Keratinocyte (primary cell): ENCODE measurements around the gene STK32C. TPM values are rescaled to one million over a fixed set of nuclear protein-coding genes. Genes with fewer than 3 reads are reported as not detected.

ENCODE experiments used
- DNase-seq: peaks from one replicate; pipeline ENCODE4 v3.0.0-alpha.2; 2011; ENCODE audit warnings: low read depth, missing footprints, low spot score
- FAIRE-seq: peaks from 2 replicates; lab custom pipeline; 2011; peaks lifted over from hg19 to GRCh38; lab: Jason Lieb, UNC
- H2AFZ ChIP-seq: 2 replicates; pipeline ENCODE4 v1.6.0; 2012; ENCODE audit warnings: low read length, control low read depth, inconsistent platforms; ENCODE audit not compliant: control insufficient read depth
- H3K27ac ChIP-seq: 2 replicates; pipeline ENCODE4 v1.5.1; 2011; ENCODE audit warnings: low read length; ENCODE audit not compliant: control insufficient read depth, insufficient read depth
- H3K27me3 ChIP-seq: 3 replicates; pipeline ENCODE4 v1.6.0; 2011; ENCODE audit warnings: low read length; ENCODE audit not compliant: control insufficient read depth, insufficient read depth; ENCODE audit errors: extremely low read depth
- H3K36me3 ChIP-seq, 2 experiments: 2 replicates in 1 of 2; 3 replicates in 1 of 2; pipeline ENCODE4 v1.5.1; 2011; ENCODE audit warnings: low read length in 2 of 2, mild to moderate bottlenecking in 1 of 2; ENCODE audit not compliant: control insufficient read depth in 2 of 2, insufficient read depth in 2 of 2; ENCODE audit errors: extremely low read depth in 1 of 2
- H3K4me1 ChIP-seq: 3 replicates; pipeline ENCODE4 v1.5.1; 2011; ENCODE audit warnings: low read length; ENCODE audit not compliant: control insufficient read depth, insufficient read depth; ENCODE audit errors: extremely low read depth
- H3K4me2 ChIP-seq: 3 replicates; pipeline ENCODE4 v1.6.0; 2011; ENCODE audit warnings: low read depth, low read length; ENCODE audit not compliant: control insufficient read depth, insufficient read depth; ENCODE audit errors: extremely low read depth
- H3K4me3 ChIP-seq, 3 experiments: fragments of 200-600 bp in 1 of 3; sonication (generic) in 1 of 3; 2 replicates in 2 of 3; 3 replicates in 1 of 3; pipeline ENCODE4 v1.5.1; 2011 to 2016; ENCODE audit warnings: low read length in 3 of 3, mild to moderate bottlenecking in 3 of 3, control low read depth in 2 of 3, inconsistent platforms in 1 of 3, low read depth in 1 of 3, mixed read lengths in 1 of 3, mixed run types in 1 of 3, moderate library complexity in 1 of 3; ENCODE audit not compliant: control insufficient read depth in 2 of 3, insufficient read depth in 2 of 3; ENCODE audit errors: extremely low read depth in 1 of 3
- H3K79me2 ChIP-seq: 2 replicates; pipeline ENCODE4 v1.6.0; 2012; ENCODE audit warnings: low read length; ENCODE audit not compliant: control insufficient read depth, insufficient read depth
- H3K9ac ChIP-seq: 3 replicates; pipeline ENCODE4 v1.6.0; 2011; ENCODE audit warnings: low read length; ENCODE audit not compliant: control insufficient read depth, insufficient read depth; ENCODE audit errors: extremely low read depth
- H3K9me1 ChIP-seq: 3 replicates; pipeline ENCODE4 v1.6.0; 2011; ENCODE audit warnings: low read length; ENCODE audit not compliant: control insufficient read depth, insufficient read depth; ENCODE audit errors: extremely low read depth
- H3K9me3 ChIP-seq: 2 replicates; pipeline ENCODE4 v1.5.1; 2012; ENCODE audit warnings: low read depth, low read length; ENCODE audit not compliant: control insufficient read depth
- H4K20me1 ChIP-seq: 3 replicates; pipeline ENCODE4 v1.6.0; 2011; ENCODE audit warnings: low read length; ENCODE audit not compliant: control insufficient read depth, insufficient read depth; ENCODE audit errors: extremely low read depth
- EZH2 ChIP-seq: IDR thresholded peaks from one replicate; pipeline ENCODE4 v1.6.1; 2012; ENCODE audit warnings: inconsistent platforms, mild to moderate bottlenecking, low read length, moderate library complexity
- dilution Hi-C: fragments of 300-500 bp; cut with MboI; formaldehyde crosslinking; loops from one replicate; pipeline ENCODE4 v1.7.0; 2020; ENCODE audit warnings: low sequenced_read_pairs; ENCODE audit not compliant: extremely low pct_ligation_motif_present
- polyA plus RNA-seq, 5 experiments: library from polyadenylated mRNA; depleted of rRNA in 3 of 5; stranded (reverse) in 3 of 5; stranded (forward) in 1 of 5; unstranded in 1 of 5; fragments of >200 nt; gene quantifications; 1 replicate in 1 of 5; 2 replicates in 3 of 5; 3 replicates in 1 of 5; pipeline versions ENCODE4 v1.2.1 to v1.2.3, GENCODE V29; 2011 to 2012; ENCODE audit warnings: missing spikeins in 2 of 5, low read depth in 1 of 5, low replicate concordance in 1 of 5
- TF ChIP-seq, protein P1 (sequence below), 3 experiments: IDR thresholded peaks in 1 of 3; conservative IDR thresholded peaks in 1 of 3; optimal IDR thresholded peaks in 1 of 3; 2 replicates in 2 of 3; 3 replicates in 1 of 3; pipeline versions ENCODE3 to v1.5.1; 2011; ENCODE audit warnings: low read length in 3 of 3, mild to moderate bottlenecking in 3 of 3, moderate library complexity in 2 of 3, control low read depth in 1 of 3, inconsistent platforms in 1 of 3; ENCODE audit not compliant: insufficient read depth in 2 of 3; ENCODE audit errors: extremely low read depth in 1 of 3

Gene STK32C
- polyA plus RNA-seq, 1 donor (not counting 4 experiments of a cell fraction or from before 2014, with no cell fraction given): 4.1 TPM

DNA sequence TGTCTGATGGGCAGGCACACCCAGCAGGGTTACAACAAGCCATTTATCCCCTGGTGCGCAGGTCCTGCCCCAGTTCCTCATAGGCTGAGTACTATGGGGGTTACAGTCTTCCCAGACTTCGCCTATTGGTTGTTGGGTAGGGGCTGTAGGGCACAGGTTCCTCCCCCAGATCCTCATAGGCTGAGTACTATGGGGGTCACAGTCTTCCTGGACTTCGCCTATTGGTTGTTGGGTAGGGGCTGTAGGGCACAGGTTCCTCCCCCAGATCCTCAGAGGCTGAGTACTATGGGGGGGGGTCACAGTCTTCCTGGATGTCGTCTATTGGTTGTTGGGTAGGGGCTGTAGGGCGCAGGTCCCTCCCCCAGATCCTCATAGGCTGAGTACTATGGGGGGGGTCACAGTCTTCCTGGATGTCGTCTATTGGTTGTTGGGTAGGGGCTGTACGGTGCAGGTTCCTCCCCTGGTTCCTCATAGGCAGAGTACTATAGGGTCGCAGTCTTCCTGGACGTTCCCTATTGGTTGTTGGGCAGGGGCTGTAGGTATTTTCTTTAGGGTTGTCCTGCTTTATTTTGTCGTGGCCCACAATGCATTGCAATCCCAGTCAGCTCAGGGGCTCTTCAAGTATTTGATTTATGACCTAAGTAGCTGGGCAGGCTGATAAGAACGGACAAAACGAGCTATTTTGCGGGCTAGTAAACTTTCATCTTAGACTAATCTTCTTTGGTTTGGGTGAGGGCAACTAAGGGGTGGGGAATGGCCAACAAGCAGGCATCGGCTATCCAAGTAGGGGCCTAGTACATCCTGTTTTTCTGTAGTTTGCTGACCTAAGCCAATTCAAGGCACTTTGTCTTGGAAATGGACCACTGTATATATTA lies 27.7 kb upstream of the STK32C start:
- Histone ChIP-seq H3K79me2 (peaks cover 9% of the 10 kb centered on the region), H4K20me1 (no peaks in the 10 kb centered on the region), H3K4me3 (no peak overlapping the region), H3K9me1 (no peaks in the 10 kb centered on the region), H3K4me2 (no peak overlapping the region), H3K27ac (no peak overlapping the region), H2AFZ (no peak overlapping the region), H3K36me3 (no peaks in the 10 kb centered on the region), H3K9ac (no peak overlapping the region), H3K27me3 (no peaks in the 10 kb centered on the region), H3K9me3 (no peaks in the 10 kb centered on the region), H3K4me1 (peaks cover 6% of the 10 kb centered on the region)
- dilution Hi-C loops: no loop called here
- no peak for FAIRE-seq
- TF ChIP-seq, protein P1, sequence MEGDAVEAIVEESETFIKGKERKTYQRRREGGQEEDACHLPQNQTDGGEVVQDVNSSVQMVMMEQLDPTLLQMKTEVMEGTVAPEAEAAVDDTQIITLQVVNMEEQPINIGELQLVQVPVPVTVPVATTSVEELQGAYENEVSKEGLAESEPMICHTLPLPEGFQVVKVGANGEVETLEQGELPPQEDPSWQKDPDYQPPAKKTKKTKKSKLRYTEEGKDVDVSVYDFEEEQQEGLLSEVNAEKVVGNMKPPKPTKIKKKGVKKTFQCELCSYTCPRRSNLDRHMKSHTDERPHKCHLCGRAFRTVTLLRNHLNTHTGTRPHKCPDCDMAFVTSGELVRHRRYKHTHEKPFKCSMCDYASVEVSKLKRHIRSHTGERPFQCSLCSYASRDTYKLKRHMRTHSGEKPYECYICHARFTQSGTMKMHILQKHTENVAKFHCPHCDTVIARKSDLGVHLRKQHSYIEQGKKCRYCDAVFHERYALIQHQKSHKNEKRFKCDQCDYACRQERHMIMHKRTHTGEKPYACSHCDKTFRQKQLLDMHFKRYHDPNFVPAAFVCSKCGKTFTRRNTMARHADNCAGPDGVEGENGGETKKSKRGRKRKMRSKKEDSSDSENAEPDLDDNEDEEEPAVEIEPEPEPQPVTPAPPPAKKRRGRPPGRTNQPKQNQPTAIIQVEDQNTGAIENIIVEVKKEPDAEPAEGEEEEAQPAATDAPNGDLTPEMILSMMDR (optimal IDR thresholded peaks at IDR 0.05 in 1 of 3, IDR thresholded peaks at IDR 0.05 in 1 of 3, conservative IDR thresholded peaks at IDR 0.05 in 1 of 3; ENCODE audit: extremely low read depth in 1 of 3, insufficient read depth in 2 of 3, low read length in 3 of 3): no peak
- TF ChIP-seq EZH2: no peak
- no peak for DNase-seq

DNA sequence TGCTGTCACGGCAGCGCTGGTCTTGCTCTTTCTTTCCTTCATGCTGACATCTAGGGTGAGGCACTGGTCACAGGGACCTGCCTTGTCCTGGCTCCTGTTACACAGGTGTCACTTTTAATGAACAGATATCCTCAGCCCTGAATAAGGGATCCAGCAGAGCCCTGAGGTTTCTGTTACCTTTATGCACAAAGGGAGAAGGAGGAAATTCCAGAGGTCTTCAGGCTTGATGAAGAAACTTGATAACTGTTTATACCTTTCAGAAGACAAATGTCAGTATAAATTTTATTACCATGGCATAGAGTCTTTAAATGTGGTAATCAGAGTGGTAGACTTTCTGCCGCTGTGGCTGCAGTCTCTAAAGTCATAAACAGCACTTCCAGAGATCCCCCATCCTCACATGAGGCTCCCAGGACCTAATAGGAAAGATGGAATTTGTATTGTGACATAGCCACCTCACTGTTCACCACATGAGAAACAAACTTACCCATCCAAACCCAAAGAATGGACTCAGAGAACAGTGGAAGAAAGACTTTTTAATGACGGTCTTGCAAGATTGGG lies 27.0 kb upstream of the STK32C start:
- Histone ChIP-seq H3K27ac (no peak overlapping the region), H3K9me1 (no peaks in the 10 kb centered on the region), H3K27me3 (no peaks in the 10 kb centered on the region), H3K4me3 (no peak overlapping the region), H3K36me3 (no peaks in the 10 kb centered on the region), H3K4me2 (no peak overlapping the region), H3K79me2 (peaks cover 16% of the 10 kb centered on the region), H3K9ac (no peak overlapping the region), H3K4me1 (peaks cover 12% of the 10 kb centered on the region), H3K9me3 (no peaks in the 10 kb centered on the region), H4K20me1 (no peaks in the 10 kb centered on the region), H2AFZ (no peak overlapping the region)
- TF ChIP-seq, protein P1 (optimal IDR thresholded peaks at IDR 0.05 in 1 of 3, IDR thresholded peaks at IDR 0.05 in 1 of 3, conservative IDR thresholded peaks at IDR 0.05 in 1 of 3; ENCODE audit: extremely low read depth in 1 of 3, insufficient read depth in 2 of 3, low read length in 3 of 3): no peak
- no peak for TF ChIP-seq EZH2
- dilution Hi-C loops: no loop called here
- DNase-seq (no peak), FAIRE-seq (no peak)
